Kidney (tissue), 14 donors: ENCODE results near the gene LCNL1. TPM values are rescaled to one million over a fixed set of nuclear protein-coding genes. Genes with fewer than 3 reads are reported as not detected.

Source experiments
- DNase-seq, 5 donors: peaks; one replicate each; pipeline ENCODE4 v3.0.0-alpha.2; 2013 to 2020
- FAIRE-seq: peaks from 2 replicates; lab custom pipeline; 2012; peaks lifted over from hg19 to GRCh38; lab: Jason Lieb, UNC
- H3K27ac ChIP-seq, 2 donors: one replicate each; pipeline ENCODE4 v1.7.0; 2013; ENCODE audit warnings: low read depth in 2 of 2, low read length in 2 of 2, inconsistent platforms in 1 of 2
- H3K27me3 ChIP-seq: one replicate; pipeline ENCODE4 v1.7.1; 2013; ENCODE audit warnings: low read length, inconsistent platforms; ENCODE audit not compliant: control insufficient read depth, insufficient read depth
- H3K36me3 ChIP-seq, 3 donors: one replicate each; pipeline versions ENCODE4 v1.7.0 to v1.7.1; 2013; ENCODE audit warnings: low read length in 3 of 3, control low read depth in 1 of 3, inconsistent platforms in 1 of 3; ENCODE audit not compliant: insufficient read depth in 3 of 3, control insufficient read depth in 2 of 3
- H3K4me1 ChIP-seq, 3 donors: one replicate each; pipeline versions ENCODE4 v1.7.0 to v1.7.1; 2013; ENCODE audit warnings: low read length in 3 of 3, inconsistent platforms in 1 of 3, low read depth in 1 of 3; ENCODE audit not compliant: control insufficient read depth in 2 of 3, insufficient read depth in 2 of 3
- H3K4me3 ChIP-seq, 3 donors: one replicate each; pipeline versions ENCODE4 v1.7.0 to v1.8.1; 2013; ENCODE audit warnings: low read length in 3 of 3, control low read depth in 1 of 3, inconsistent platforms in 1 of 3
- H3K9ac ChIP-seq, 3 donors: one replicate each; pipeline versions ENCODE4 v1.7.0 to v1.7.1; 2013; ENCODE audit warnings: low read length in 3 of 3, control low read depth in 1 of 3, inconsistent platforms in 1 of 3
- H3K9me3 ChIP-seq, 3 donors: one replicate each; pipeline versions ENCODE4 v1.7.0 to v1.7.1; 2013; ENCODE audit warnings: low read length in 3 of 3, control low read depth in 1 of 3, inconsistent platforms in 1 of 3; ENCODE audit not compliant: control insufficient read depth in 2 of 3, insufficient read depth in 1 of 3
- CTCF ChIP-seq: IDR thresholded peaks from 3 replicates; pipeline ENCODE4 v1.5.1; 2012; ENCODE audit warnings: mild to moderate bottlenecking, moderate library complexity, borderline replicate concordance; ENCODE audit not compliant: insufficient read depth; ENCODE audit errors: extremely low read depth
- intact Hi-C: fragments of 100-400 bp; cut with DNase I; formaldehyde crosslinking; loops from one replicate; pipeline ENCODE4 v1.11.1; 2022
- polyA plus RNA-seq: library from polyadenylated mRNA; stranded (reverse); fragments of 350-450 nt; fragmentation: Illumina TruSeq; extraction: RNeasy Lipid Tissue Mini Kit (QIAGEN cat#74804); gene quantifications from one replicate; pipeline ENCODE4 v1.2.3, GENCODE V29; 2014; ENCODE audit warnings: low read depth, low replicate concordance; ENCODE audit not compliant: insufficient read depth
- total RNA-seq: library from RNA; stranded (reverse); fragmentation: NEBNext Ultra II Directional; extraction: Animal tissue kit (Norgen Biotek cat#: 25700); gene quantifications from one replicate; pipeline ENCODE4 v1.2.1, GENCODE V29; 2021
- donor health status: control.
- donor health status: control.
- donor health status: control.
- donor health status: control.
- donor health status: control.
- donor health status: DM: yes; HTN: yes; CAD: no.
- donor health status: Normal renal cell carcinoma (clear cell type).

Gene LCNL1
- total and polyA plus RNA-seq, 2 donors from 2014 or later, result 0.54 to 1.4 TPM

GRCh38 chr9:136970361-136970760 is 12.4 kb upstream of the LCNL1 start:
- intact Hi-C loops, result no loop called here
- TF ChIP-seq CTCF, result no peak
- FAIRE-seq, result no peak

GRCh38 chr9:136971746-136972145 is 11.0 kb upstream of the LCNL1 start:
- H3K4me1 ChIP-seq, result peaks cover 0 to 8% (median 0%) of the 10 kb centered on the region in 3 donors
- DNase-seq, result no peak
- intact Hi-C loops, result no loop called here
- FAIRE-seq, result no peak
- H3K27ac ChIP-seq, result no peak overlapping the region
- no peak overlapping the region for H3K9ac ChIP-seq
- H3K27me3 ChIP-seq, result no peaks in the 10 kb centered on the region
- TF ChIP-seq CTCF, result no peak
- H3K9me3 ChIP-seq, result no peaks in the 10 kb centered on the region
- no peak overlapping the region for H3K4me3 ChIP-seq
- H3K36me3 ChIP-seq, result no peaks in the 10 kb centered on the region

More at GRCh38 chr9:136970361-136970760, 12.4 kb upstream of the LCNL1 start:
- no peak overlapping the region for H3K9ac ChIP-seq
- H3K4me3 ChIP-seq, result no peak overlapping the region
- no peak overlapping the region for H3K27ac ChIP-seq
- H3K36me3 ChIP-seq, result no peaks in the 10 kb centered on the region
- H3K9me3 ChIP-seq, result no peaks in the 10 kb centered on the region
- DNase-seq, result no peak
- peaks cover 0 to 7% (median 0%) of the 10 kb centered on the region in 3 donors for H3K4me1 ChIP-seq
- H3K27me3 ChIP-seq, result no peaks in the 10 kb centered on the region

GRCh38 chr9:136972335-136972734 is 10.5 kb upstream of the LCNL1 start:
- no peak overlapping the region for H3K27ac ChIP-seq
- DNase-seq, result no peak
- no peak for TF ChIP-seq CTCF

GRCh38 chr9:136972743-136973142 is 10.1 kb upstream of the LCNL1 start:
- Histone ChIP-seq H3K27ac (no peak overlapping the region), H3K9ac (no peak overlapping the region), H3K4me1 (peaks cover 0 to 12% (median 0%) of the 10 kb centered on the region in 3 donors), H3K27me3 (no peaks in the 10 kb centered on the region), H3K9me3 (no peaks in the 10 kb centered on the region), H3K36me3 (no peaks in the 10 kb centered on the region), H3K4me3 (no peak overlapping the region)
- TF ChIP-seq CTCF, result no peak
- FAIRE-seq (no peak), DNase-seq (no peak)
- intact Hi-C loops, result no loop called here

More at GRCh38 chr9:136972335-136972734, 10.5 kb upstream of the LCNL1 start:
- intact Hi-C loops, result no loop called here
- H3K4me1 ChIP-seq, result peaks cover 0 to 8% (median 0%) of the 10 kb centered on the region in 3 donors
- no peaks in the 10 kb centered on the region for H3K27me3 ChIP-seq
- FAIRE-seq, result no peak
- no peaks in the 10 kb centered on the region for H3K9me3 ChIP-seq
- no peak overlapping the region for H3K4me3 ChIP-seq
- H3K9ac ChIP-seq, result no peak overlapping the region
- H3K36me3 ChIP-seq, result no peaks in the 10 kb centered on the region
